Tibial artery (tissue), 4 donors: ENCODE results near the gene GPM6B.

Experiments
- DNase-seq, 2 donors: peaks; one replicate each; pipeline ENCODE4 v3.0.0-alpha.2; 2019
- H3K27ac ChIP-seq, 2 donors: fragments of 200-600 bp; sonication (generic) in 1 of 2; 1 replicate in 1 of 2; 2 replicates in 1 of 2; pipeline ENCODE4 v1.5.1; 2018 to 2019; ENCODE audit warnings: mild to moderate bottlenecking in 1 of 2
- H3K27me3 ChIP-seq, 2 donors: fragments of 200-600 bp; sonication (generic) in 1 of 2; one replicate each; pipeline versions ENCODE4 v1.5.1 to v1.6.0; 2016 to 2019
- H3K36me3 ChIP-seq, 3 donors: fragments of 200-600 bp; sonication (generic) in 2 of 3; one replicate each; pipeline ENCODE4 v1.5.1; 2016 to 2019; ENCODE audit warnings: mild to moderate bottlenecking in 2 of 3
- H3K4me1 ChIP-seq, 4 donors: fragments of 200-600 bp; sonication (generic) in 2 of 4; 1 replicate in 3 of 4; 2 replicates in 1 of 4; pipeline ENCODE4 v1.5.1; 2016 to 2019
- H3K4me3 ChIP-seq, 2 donors: fragments of 200-600 bp; sonication (generic) in 1 of 2; 1 replicate in 1 of 2; 2 replicates in 1 of 2; pipeline ENCODE4 v1.5.1; 2018 to 2019; ENCODE audit warnings: mild to moderate bottlenecking in 2 of 2
- H3K9me3 ChIP-seq, 3 donors: fragments of 200-600 bp; sonication (generic) in 1 of 3; one replicate each; pipeline ENCODE4 v1.5.1; 2016 to 2019
- CTCF ChIP-seq, 2 experiments: fragments of 200-600 bp in 1 of 2; fragments of 450-650 bp in 1 of 2; IDR thresholded peaks; one replicate each; pipeline ENCODE4 v1.5.1; 2017 to 2019; ENCODE audit warnings: antibody characterized with exemption in 2 of 2, mild to moderate bottlenecking in 1 of 2, moderate library complexity in 1 of 2
- intact Hi-C: fragments of 100-400 bp; cut with DNase I; formaldehyde crosslinking; loops from one replicate; pipeline ENCODE4 v1.15.0; 2023; ENCODE audit warnings: low total_unique reads

Gene GPM6B

GRCh38 chrX:13828392-13828791 lies 11.5 kb upstream of the GPM6B start:
- intact Hi-C loops: no loop called here
- no peaks in the 10 kb centered on the region for H3K9me3 ChIP-seq
- H3K4me3 ChIP-seq: no peak overlapping the region
- peaks cover 0 to 5% (median 2%) of the 10 kb centered on the region in 4 donors for H3K4me1 ChIP-seq
- no peaks in the 10 kb centered on the region for H3K27me3 ChIP-seq
- DNase-seq: no peak
- H3K36me3 ChIP-seq: no peaks in the 10 kb centered on the region
- TF ChIP-seq CTCF (IDR thresholded peaks at IDR 0.05): no peak
- no peak overlapping the region for H3K27ac ChIP-seq

- Histone ChIP-seq H3K9me3 (no peaks in the 10 kb centered on the region), H3K27me3 (no peaks in the 10 kb centered on the region), H3K36me3 (no peaks in the 10 kb centered on the region), H3K27ac (no peak overlapping the region), H3K4me1 (peaks cover 0 to 5% (median 2%) of the 10 kb centered on the region in 4 donors), H3K4me3 (no peak overlapping the region)
- intact Hi-C loops: no loop called here
- no peak for DNase-seq
- no peak for TF ChIP-seq CTCF (IDR thresholded peaks at IDR 0.05)
Observed at GRCh38 chrX:13827298-13828090, 10.6 kb upstream of the GPM6B start.

- H3K4me3 ChIP-seq: no peak overlapping the region
- no peaks in the 10 kb centered on the region for H3K9me3 ChIP-seq
- H3K27ac ChIP-seq: no peak overlapping the region
- intact Hi-C loops: no loop called here
- no peaks in the 10 kb centered on the region for H3K27me3 ChIP-seq
- H3K36me3 ChIP-seq: no peaks in the 10 kb centered on the region
- TF ChIP-seq CTCF (IDR thresholded peaks at IDR 0.05): no peak
- no peak for DNase-seq
- peaks cover 0 to 5% (median 2%) of the 10 kb centered on the region in 4 donors for H3K4me1 ChIP-seq
Observed at GRCh38 chrX:13826770-13827169, 9.9 kb upstream of the GPM6B start.

GRCh38 chrX:13825178-13825762 lies 8.4 kb upstream of the GPM6B start:
- no peak overlapping the region for H3K4me3 ChIP-seq
- intact Hi-C loops: no loop called here
- H3K27ac ChIP-seq: no peak overlapping the region
- no peaks in the 10 kb centered on the region for H3K27me3 ChIP-seq
- no peak for DNase-seq
- TF ChIP-seq CTCF (IDR thresholded peaks at IDR 0.05): no peak
- H3K36me3 ChIP-seq: no peaks in the 10 kb centered on the region
- H3K4me1 ChIP-seq: peaks cover 0 to 5% (median 2%) of the 10 kb centered on the region in 4 donors
- no peaks in the 10 kb centered on the region for H3K9me3 ChIP-seq

GRCh38 chrX:13824746-13825145 lies 7.9 kb upstream of the GPM6B start:
- Histone ChIP-seq H3K9me3 (no peaks in the 10 kb centered on the region), H3K4me3 (no peak overlapping the region), H3K36me3 (no peaks in the 10 kb centered on the region), H3K27ac (no peak overlapping the region), H3K27me3 (no peaks in the 10 kb centered on the region), H3K4me1 (peaks cover 0 to 5% (median 2%) of the 10 kb centered on the region in 4 donors)
- TF ChIP-seq CTCF (IDR thresholded peaks at IDR 0.05): no peak
- DNase-seq: no peak
- intact Hi-C loops: no loop called here
